ENCODE measurements around the gene CD46.
"Not testable (repeated sequence)": the region's sequence is repeated elsewhere in the genome, so short reads cannot be mapped to it uniquely, and the experiment has no call there.

Gene CD46

GRCh38 chr1:207752456-207752998 is 673 bp downstream of the CD46 start:
- no peak for DNase-seq

GRCh38 chr1:207753611-207754010 is 1.8 kb downstream of the CD46 start:
- DNase-seq = no peak

DNA sequence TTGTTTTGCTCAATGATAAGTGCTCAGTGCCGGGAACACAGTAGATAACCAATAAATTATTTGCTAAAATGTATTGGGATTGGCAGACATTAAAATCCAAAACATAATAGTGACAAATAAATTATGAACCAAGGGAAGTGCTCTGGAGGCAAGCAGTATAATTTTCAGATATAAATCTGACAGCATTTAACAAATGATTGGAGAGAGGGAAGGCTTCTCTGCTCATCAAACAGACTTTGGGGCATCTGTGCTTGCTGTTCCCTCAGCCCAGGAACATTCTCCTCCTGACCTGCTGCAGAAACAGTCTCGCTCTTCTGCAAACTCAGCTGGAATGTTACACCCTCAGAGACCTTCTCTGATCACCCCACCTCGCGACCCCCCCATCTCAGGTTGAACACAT is 2.2 kb downstream of the CD46 start:
- DNase-seq = no peak

GRCh38 chr1:207754974-207755700 is 3.3 kb downstream of the CD46 start:
- no peak for DNase-seq

- DNase-seq = no peak
Observed at GRCh38 chr1:207755846-207756693, 4.2 kb downstream of the CD46 start.

DNA sequence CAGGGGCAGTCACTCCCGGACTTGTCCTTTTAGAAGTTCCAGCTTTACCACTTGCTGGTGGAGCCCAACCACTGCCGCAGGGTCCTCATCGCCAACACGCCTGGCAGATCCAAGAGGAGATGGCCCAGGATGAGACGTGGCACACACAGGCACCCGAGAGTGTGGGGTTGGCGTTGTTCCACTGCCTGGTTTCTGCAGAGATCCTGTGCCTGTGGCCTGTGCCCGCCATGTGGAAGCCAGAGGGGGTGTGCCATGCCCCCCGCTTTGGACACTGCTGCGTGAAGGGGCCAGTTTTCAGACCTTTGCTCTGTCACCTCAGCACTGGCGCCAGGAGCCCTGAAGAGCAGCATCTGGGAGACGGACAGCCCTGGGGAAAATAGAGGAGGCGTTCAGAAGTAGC is 10.8 kb downstream of the CD46 start:
- no peak for DNase-seq

- DNase-seq = no peak
Observed at GRCh38 chr1:207763091-207763490, 11.2 kb downstream of the CD46 start.

DNA sequence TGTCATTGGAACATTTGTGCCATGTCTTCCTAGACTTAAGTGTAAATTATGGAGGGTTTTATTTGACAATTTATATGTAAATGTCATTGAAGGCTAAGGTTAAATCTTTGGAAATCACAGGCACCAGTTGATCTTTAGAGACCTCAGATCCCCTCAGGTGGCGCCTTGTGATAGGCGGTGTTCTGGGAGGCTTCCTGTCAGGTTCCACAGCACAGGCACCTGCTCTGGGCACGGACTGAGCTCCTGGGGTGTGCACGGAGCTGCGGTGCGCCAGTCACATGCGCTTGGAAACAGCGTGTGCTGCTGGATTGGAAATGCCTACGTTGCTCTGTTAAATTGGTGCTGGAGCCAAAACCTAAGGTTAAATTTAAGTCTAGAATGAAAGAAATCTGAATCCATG is 12.1 kb downstream of the CD46 start:
- no peak for DNase-seq

DNA sequence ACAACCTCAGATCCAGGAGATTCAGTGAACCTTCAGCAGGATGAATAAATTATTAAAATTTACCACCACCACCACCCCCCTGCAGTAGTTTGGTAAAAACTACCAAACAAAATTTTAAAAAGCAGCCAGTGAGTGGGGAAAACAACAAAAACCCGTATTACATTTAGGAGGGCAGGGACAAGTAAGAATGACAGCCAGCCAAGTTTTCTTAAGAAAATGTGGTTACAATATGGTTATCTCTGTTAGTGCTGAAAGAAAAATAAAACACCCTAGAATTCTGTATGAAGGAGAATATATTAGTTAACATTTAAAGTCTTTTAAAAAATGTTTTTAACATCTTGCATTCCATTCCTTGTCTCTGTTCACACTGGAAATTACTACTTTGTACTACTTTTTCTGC is 14.7 kb downstream of the CD46 start:
- DNase-seq = no peak

DNA sequence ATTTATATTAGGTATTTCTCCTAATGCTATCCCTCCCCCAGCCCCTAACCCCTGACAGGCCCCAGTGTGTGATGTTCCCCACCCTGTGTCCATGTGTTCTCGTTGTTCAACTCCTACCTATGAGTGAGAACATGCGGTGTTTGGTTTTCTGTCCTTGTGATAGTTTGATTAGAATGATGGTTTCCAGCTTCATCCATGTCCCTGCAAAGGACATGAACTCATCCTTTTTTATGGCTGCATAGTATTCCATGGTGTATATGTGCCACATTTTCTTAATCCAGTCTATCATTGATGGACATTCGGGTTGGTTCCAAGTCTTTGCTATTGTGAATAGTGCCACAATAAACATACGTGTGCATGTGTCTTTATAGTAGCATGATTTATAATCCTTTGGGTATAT is 18.7 kb downstream of the CD46 start:
- not testable (repeated sequence) for DNase-seq

DNA sequence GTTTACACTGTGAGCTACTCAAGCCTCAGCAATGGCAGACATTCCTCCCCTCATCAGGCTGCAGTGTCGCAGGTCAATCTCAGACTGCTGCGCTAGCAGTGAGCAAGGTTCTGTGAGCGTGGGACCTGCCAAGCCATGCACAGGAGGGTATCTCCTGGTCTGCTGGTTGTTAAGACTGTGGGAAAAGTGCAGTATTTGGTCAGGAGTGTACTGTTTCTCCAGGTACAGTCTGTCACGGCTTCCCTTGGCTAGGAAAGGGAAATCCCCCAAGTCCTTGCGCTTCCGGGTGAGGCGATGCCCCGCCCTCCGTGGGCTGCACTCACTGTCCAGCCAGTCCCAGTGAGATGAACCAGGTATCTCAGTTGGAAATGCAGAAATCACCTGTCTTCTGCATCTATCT is 24.2 kb downstream of the CD46 start:
- not testable (repeated sequence) for DNase-seq

DNA sequence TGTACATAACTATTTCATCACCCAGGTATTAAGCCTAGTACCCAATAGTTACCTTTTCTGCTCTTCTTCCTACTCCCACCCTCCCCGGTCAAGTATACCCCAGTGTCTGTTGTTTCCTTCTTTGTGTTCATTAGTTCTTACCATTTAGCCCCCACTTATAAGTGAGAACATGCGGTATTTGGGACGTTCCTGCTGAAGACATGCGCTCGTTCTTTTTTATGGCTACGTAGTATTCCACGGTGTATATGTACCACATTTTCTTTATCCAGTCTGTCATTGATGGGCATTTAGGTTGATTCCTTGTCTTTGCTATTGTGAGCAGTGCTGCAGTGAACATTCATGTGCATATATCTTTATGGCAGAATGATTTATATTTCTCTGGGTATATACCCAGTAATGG is 25.6 kb downstream of the CD46 start:
- not testable (repeated sequence) for DNase-seq

GRCh38 chr1:207779008-207779407 is 27.2 kb downstream of the CD46 start:
- DNase-seq = no peak

- no peak for DNase-seq
Observed at GRCh38 chr1:207781312-207781711, 29.5 kb downstream of the CD46 start.

GRCh38 chr1:207787776-207788175 is 35.9 kb downstream of the CD46 start:
- no peak for DNase-seq

DNA sequence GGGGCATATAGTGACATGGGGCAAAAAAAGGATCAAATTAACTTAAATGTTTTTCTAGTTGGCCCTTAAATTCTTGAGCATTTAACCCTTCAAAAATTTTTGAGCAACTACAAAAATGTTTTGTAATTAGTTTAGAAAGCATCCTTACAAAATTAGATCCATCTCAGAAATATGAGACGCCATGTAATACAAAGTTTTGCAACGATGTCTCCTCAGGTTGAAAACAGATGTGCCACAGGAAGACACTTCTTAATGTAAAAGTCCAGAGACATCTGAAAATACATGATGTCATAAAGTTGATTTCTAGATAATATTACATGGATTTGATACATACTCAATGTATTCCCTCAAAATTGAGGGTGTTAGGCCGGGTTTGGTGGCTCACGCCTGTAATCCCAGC is 37.5 kb downstream of the CD46 start:
- no peak for DNase-seq

DNA sequence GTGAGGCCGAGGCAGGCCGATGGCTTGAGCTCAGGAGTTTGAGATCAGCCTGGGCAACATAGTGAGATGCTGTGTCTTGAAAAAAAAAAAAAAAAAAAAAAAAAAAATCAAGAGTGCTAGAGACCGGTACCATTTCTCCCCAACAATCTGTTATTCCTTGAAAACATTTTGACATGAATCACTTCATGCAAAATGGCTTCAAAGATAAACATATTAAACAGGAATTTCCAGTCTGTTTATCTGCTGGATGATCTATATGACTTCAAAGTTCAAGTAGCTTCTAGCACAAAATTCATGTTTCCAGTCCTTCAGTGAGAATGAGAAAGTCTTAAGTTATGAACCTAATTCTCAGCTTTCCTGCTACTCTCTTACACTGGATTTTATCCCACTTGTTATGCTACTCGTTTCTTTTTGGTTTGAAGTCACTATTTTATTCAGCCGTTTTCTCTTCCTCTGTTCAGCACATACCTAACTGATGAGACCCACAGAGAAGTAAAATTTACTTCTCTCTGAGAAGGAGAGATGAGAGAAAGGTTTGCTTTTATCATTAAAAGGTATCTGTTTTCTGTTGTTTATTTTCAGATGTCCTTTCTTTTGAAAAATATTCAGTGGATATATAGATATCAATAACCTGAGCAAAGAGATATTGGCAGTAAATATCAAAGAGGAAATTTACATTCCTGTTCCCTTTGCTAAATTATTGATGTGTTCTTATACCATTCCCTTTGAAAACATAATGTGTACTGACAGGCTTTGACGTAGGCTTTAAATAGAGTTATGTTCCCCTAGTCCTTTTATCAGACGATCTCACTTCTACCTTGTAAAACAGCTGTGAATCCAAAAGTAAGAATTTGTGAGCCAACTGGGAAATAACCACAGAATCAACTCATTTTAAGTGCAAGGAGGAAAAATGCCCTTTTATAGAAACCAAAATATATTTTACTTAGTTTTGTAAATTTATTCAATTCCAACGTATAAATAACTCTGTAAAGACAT is 38.2 kb downstream of the CD46 start:
- DNase-seq = no peak

- no peak for DNase-seq
Observed at GRCh38 chr1:207791290-207791689, 39.4 kb downstream of the CD46 start.

DNA sequence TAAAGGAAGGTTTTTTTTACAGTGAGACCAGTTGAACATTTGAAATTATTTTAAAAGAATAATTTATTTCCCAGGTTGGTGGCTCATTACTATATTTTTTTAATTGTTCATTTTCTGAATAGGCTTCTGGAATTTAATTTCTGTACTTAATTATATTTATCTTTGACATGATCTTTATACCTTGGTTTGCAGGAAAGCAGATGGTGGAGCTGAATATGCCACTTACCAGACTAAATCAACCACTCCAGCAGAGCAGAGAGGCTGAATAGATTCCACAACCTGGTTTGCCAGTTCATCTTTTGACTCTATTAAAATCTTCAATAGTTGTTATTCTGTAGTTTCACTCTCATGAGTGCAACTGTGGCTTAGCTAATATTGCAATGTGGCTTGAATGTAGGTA is 41.5 kb downstream of the CD46 start:
- DNase-seq = no peak

DNA sequence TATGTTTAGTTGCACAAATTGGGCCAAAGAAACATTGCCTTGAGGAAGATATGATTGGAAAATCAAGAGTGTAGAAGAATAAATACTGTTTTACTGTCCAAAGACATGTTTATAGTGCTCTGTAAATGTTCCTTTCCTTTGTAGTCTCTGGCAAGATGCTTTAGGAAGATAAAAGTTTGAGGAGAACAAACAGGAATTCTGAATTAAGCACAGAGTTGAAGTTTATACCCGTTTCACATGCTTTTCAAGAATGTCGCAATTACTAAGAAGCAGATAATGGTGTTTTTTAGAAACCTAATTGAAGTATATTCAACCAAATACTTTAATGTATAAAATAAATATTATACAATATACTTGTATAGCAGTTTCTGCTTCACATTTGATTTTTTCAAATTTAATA is 43.0 kb downstream of the CD46 start:
- DNase-seq = no peak

DNA sequence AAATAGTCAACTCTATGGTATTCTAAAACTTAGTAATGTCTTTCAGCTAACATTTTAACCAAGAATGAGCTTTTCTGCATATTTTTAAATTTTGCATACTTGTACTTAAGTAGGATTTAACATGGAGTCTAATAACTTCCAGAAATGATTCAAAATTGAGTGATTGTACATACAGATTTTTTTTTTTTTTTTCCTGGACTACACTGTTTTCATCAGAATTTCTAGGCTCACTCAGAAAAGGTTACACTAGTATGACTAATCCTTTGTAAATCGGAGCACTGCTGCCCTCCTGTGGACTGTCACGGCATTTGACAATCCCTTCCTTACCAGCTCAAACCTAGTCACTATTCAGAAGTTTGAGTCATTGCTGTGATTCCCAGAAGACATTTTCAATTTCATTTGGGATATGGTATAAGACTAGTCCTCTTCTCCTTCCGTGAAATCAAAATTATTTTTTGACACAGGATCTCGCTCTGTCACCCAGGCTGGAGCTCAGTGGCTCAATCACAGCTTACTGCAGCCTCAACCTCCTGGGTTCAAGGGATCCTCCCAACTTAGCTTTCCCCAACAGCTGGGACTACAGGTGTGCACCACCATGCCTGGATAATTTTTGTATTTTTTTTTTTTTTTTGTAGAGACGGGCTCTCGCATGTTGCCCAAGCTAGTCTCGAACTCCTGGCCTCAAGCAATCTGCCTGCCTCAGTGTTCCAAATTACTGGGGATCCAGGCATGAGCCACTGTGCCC is 45.5 kb downstream of the CD46 start:
- peak in 1 of 2 experiments; percentile 54 for DNase-seq

DNA sequence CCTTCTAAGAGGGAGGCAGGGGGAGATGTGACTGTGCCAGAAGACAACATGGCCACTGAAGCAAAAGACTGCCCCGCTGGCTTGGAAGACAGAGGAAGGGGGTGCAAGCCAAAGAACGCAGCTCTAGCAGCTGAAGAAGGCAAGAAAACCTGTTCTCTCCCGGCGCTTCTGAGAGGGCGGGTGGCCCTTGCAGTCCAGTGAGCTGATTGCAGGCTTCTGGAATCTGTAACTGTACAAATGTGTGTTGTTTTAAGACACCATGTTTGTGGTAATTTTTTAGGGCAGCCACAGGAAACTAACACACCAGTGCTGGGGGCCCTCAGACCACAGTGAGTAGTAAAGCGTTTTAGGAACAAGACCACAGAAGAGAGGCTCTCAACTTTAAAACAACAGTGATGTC is 47.0 kb downstream of the CD46 start:
- no peak for DNase-seq
